GM12878 (cell line): ENCODE measurements around the gene CCNI. TPM values are rescaled to one million over a fixed set of nuclear protein-coding genes. Genes with fewer than 3 reads are reported as not detected.

ENCODE experiments used
- ATAC-seq: fragments of 200-7000 bp; cut with Tn5 transposase; 3 replicates; pipeline ENCODE4 v1.9.1; 2020; ENCODE audit warnings: mild to moderate bottlenecking, moderate library complexity
- BruUV-seq: library from RNA; stranded (reverse); fragments of 400-500 nt; replicated peaks from 2 replicates; lab custom pipeline; 2021; lab: Mats Ljungman, UMichigan
- CTCF ChIA-PET: fragments of 300-600 bp; sonication (Branson Sonifier 250); formaldehyde crosslinking; extraction: SDS; loops from one replicate; lab custom pipeline; 2021; ENCODE audit warnings: inconsistent platforms; lab: Yijun Ruan, JAX
- POLR2A ChIA-PET: fragments of 350-600 bp; formaldehyde crosslinking; extraction: SDS; loops from one replicate; lab custom pipeline; 2021; ENCODE audit warnings: inconsistent platforms; lab: Charles Lee
- RAD21 ChIA-PET: fragments of 300-600 bp; sonication (Branson Sonifier 250); formaldehyde crosslinking; loops from one replicate; lab custom pipeline; 2023; ENCODE audit warnings: antibody characterized with exemption; ENCODE audit not compliant: unreplicated experiment; lab: Charles Lee
- SMC1A ChIA-PET: fragments of 300-600 bp; sonication (Branson Sonifier 250); formaldehyde crosslinking; loops from one replicate; lab custom pipeline; 2023; ENCODE audit not compliant: unreplicated experiment, uncharacterized antibody; lab: Charles Lee
- DNase-seq: peaks from one replicate; pipeline ENCODE4 v3.0.0-alpha.2; 2011; ENCODE audit warnings: low read depth, low spot score
- FAIRE-seq: peaks from 3 replicates; lab custom pipeline; 2011; peaks lifted over from hg19 to GRCh38; lab: Jason Lieb, UNC
- H2AFZ ChIP-seq: 2 replicates; pipeline ENCODE4 v1.6.0; 2011; ENCODE audit warnings: low read depth, low read length, control low read depth; ENCODE audit not compliant: control insufficient read depth
- H3K27ac ChIP-seq: 2 replicates; pipeline ENCODE4 v1.5.1; 2011; ENCODE audit warnings: control low read depth; ENCODE audit not compliant: control insufficient read depth, insufficient read depth
- H3K27me3 ChIP-seq, 2 experiments: replicated peaks in 1 of 2; 2 replicates each; pipeline versions ENCODE4 v1.6.0 to v1.6.1; 2011; ENCODE audit warnings: low read length in 1 of 2; ENCODE audit not compliant: control insufficient read depth in 2 of 2, insufficient read depth in 2 of 2
- H3K36me3 ChIP-seq, 2 experiments: 2 replicates each; pipeline ENCODE4 v1.5.1; 2011; ENCODE audit warnings: low read length in 1 of 2; ENCODE audit not compliant: control insufficient read depth in 2 of 2, insufficient read depth in 2 of 2
- H3K4me1 ChIP-seq: 2 replicates; pipeline ENCODE4 v1.6.1; 2011; ENCODE audit warnings: mild to moderate bottlenecking, low read length, moderate library complexity, mixed read lengths; ENCODE audit not compliant: control insufficient read depth, insufficient read depth
- H3K4me2 ChIP-seq: 2 replicates; pipeline ENCODE4 v1.6.0; 2011; ENCODE audit warnings: control low read depth; ENCODE audit not compliant: control insufficient read depth, insufficient read depth
- H3K4me3 ChIP-seq: fragments of 200-600 bp; sonication (generic); 2 replicates; pipeline ENCODE4 v1.5.1; 2016
- H3K79me2 ChIP-seq: 2 replicates; pipeline ENCODE4 v1.6.0; 2011; ENCODE audit warnings: low read length; ENCODE audit not compliant: control insufficient read depth, insufficient read depth
- H3K9ac ChIP-seq: 2 replicates; pipeline ENCODE4 v1.8.0; 2011; ENCODE audit warnings: low read length, control low read depth, mixed read lengths; ENCODE audit not compliant: control insufficient read depth, insufficient read depth
- H3K9me3 ChIP-seq: replicated peaks from 3 replicates; pipeline ENCODE4 v1.5.1; 2011; ENCODE audit warnings: mild to moderate bottlenecking, low read length; ENCODE audit not compliant: control insufficient read depth, insufficient read depth
- H4K20me1 ChIP-seq: 2 replicates; pipeline ENCODE4 v1.6.0; 2011; ENCODE audit not compliant: control insufficient read depth, insufficient read depth
- GABPA ChIP-seq: IDR thresholded peaks from 2 replicates; pipeline ENCODE4 v1.6.1; 2014; ENCODE audit warnings: antibody characterized with exemption, low read depth, mild to moderate bottlenecking, inconsistent platforms
- IKZF1 ChIP-seq: fragments of 450-650 bp; conservative IDR thresholded peaks from 2 replicates; pipeline ENCODE4 v1.6.1; 2017; ENCODE audit warnings: antibody characterized with exemption, mild to moderate bottlenecking
- KAT2A ChIP-seq: conservative IDR thresholded peaks from 2 replicates; pipeline ENCODE4 v1.6.1; 2011; ENCODE audit warnings: low read depth, low read length; ENCODE audit not compliant: control insufficient read depth
- MTA3 ChIP-seq: IDR thresholded peaks from 2 replicates; pipeline ENCODE4 v1.6.1; 2012; ENCODE audit warnings: low read length, inconsistent platforms, borderline replicate concordance
- NR2C1 ChIP-seq: fragments of 450-650 bp; IDR thresholded peaks from 2 replicates; pipeline ENCODE4 v1.6.1; 2017; ENCODE audit warnings: antibody characterized with exemption, mild to moderate bottlenecking, moderate library complexity
- RAD51 ChIP-seq: fragments of 450-650 bp; IDR thresholded peaks from 2 replicates; pipeline ENCODE4 v1.6.1; 2016; ENCODE audit warnings: moderate library complexity, mild to moderate bottlenecking, inconsistent platforms
- SRF ChIP-seq, 2 experiments: IDR thresholded peaks; 2 replicates each; pipeline ENCODE4 v1.6.1; 2011; ENCODE audit warnings: low read depth in 2 of 2, low read length in 2 of 2, mild to moderate bottlenecking in 1 of 2, moderate library complexity in 1 of 2
- ZNF217 ChIP-seq: fragments of 450-650 bp; IDR thresholded peaks from 2 replicates; pipeline ENCODE4 v1.6.1; 2017; ENCODE audit warnings: antibody characterized with exemption, mild to moderate bottlenecking
- ZNF24 ChIP-seq: fragments of 450-650 bp; IDR thresholded peaks from 2 replicates; pipeline ENCODE4 v1.6.1; 2017; ENCODE audit warnings: antibody characterized with exemption, mild to moderate bottlenecking
- WGBS: methylation state at CpG from one replicate; pipeline ENCODE4 v1.1.6; 2016; ENCODE audit warnings: low lambda C conversion rate; ENCODE audit not compliant: insufficient replicate concordance, insufficient coverage; ENCODE audit errors: missing lambda C conversion rate; 5-methylcytosine and 5-hydroxymethylcytosine counted together
- in situ Hi-C: fragments of 300-500 bp; cut with MboI; formaldehyde crosslinking; loops from 9 replicates; pipeline ENCODE4 v1.14.3; 2018; ENCODE audit warnings: mixed read lengths
- intact Hi-C: fragments of 100-400 bp; cut with micrococcal nuclease; formaldehyde crosslinking; loops from one replicate; pipeline ENCODE4 v1.14.2; 2022; ENCODE audit not compliant: unreplicated experiment
- polyA plus RNA-seq, 11 experiments: library from polyadenylated mRNA; depleted of rRNA in 4 of 11; unstranded in 6 of 11; stranded (reverse) in 5 of 11; fragments of >200 nt; fragmentation: Nextera tagmentation in 4 of 11; fragmentation: Illumina TruSeq in 1 of 11; extraction: Ambion mirVana in 4 of 11; extraction: Trizol in 1 of 11; gene quantifications; 1 replicate in 1 of 11; 2 replicates in 10 of 11; pipeline versions ENCODE4 v1.2.1 to v1.2.3, GENCODE V29; 2011 to 2016; ENCODE audit warnings: inconsistent platforms in 2 of 11, missing spikeins in 2 of 11, low read depth in 1 of 11
- total RNA-seq, 4 experiments: library from RNA; depleted of rRNA in 3 of 4; stranded (reverse); fragments of >200 nt in 3 of 4; fragmentation: Illumina TruSeq in 1 of 4; extraction: Trizol in 1 of 4; gene quantifications; 2 replicates each; pipeline versions ENCODE4 v1.2.1 to v1.2.3, GENCODE V29; 2013 to 2021
- TF ChIP-seq, protein P1 (sequence below): fragments of 150-350 bp; IDR thresholded peaks from 2 replicates; pipeline ENCODE4 v1.6.1; 2016; ENCODE audit warnings: low read depth, low read length
- TF ChIP-seq, protein P2 (sequence below): fragments of 450-650 bp; IDR thresholded peaks from 2 replicates; pipeline ENCODE4 v1.6.1; 2016; ENCODE audit warnings: mild to moderate bottlenecking
- TF ChIP-seq, protein P3 (sequence below): fragments of 450-650 bp; IDR thresholded peaks from 2 replicates; pipeline ENCODE4 v1.6.1; 2017; ENCODE audit warnings: mild to moderate bottlenecking, moderate library complexity

CCNI gene
- total and polyA plus RNA-seq, 10 of the 15 experiments (the other 5 are each of a cell fraction or from before 2014, with no cell fraction given): 70.6 to 178 (median 105) TPM

DNA sequence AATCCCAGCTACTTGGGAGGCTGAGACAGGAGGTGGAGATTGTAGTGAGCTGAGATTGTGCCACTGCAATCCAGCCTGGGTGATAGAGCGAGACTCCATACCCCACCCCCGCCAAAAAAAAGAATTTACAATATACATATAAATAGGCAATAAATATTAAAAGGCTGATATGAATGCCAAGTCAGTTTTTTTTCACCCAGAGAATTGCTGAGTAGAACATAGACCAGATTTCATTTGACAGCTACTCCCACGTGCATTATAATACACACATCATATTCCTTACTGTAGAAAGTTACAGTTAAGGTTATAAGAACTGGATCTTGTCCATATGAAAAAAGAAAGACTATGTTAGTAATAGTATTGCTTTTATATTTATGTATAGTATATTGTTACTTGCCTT is 18.7 kb upstream of the CCNI start:
- Histone ChIP-seq H3K27me3 (no peaks in the 10 kb centered on the region), H3K9me3 (no peaks in the 10 kb centered on the region), H3K36me3 (no peaks in the 10 kb centered on the region), H3K9ac (no peak overlapping the region), H3K4me3 (no peak overlapping the region), H3K4me1 (no peaks in the 10 kb centered on the region), H3K27ac (no peak overlapping the region), H3K4me2 (no peak overlapping the region), H3K79me2 (no peaks in the 10 kb centered on the region), H4K20me1 (no peaks in the 10 kb centered on the region), H2AFZ (no peak overlapping the region)
- SMC1A ChIA-PET: interaction anchor here (0.8 to 12.9 kb wide), 17 partner anchors 10 to 145 kb away, joined by 3 to 286 read pairs (median 8); partner anchors contain the start of gene CCNI
- RAD21 ChIA-PET: interaction anchor here (0.8 to 8.3 kb wide), 12 partner anchors 15 to 138 kb away, joined by 3 to 229 read pairs (median 6); partner anchors contain the start of gene CCNG2
- intact Hi-C loops: loop anchor here (10.0 kb wide), 1 partner anchor 210 kb away; no protein-coding TSS in a partner anchor
- no peak for ATAC-seq
- TF ChIP-seq, protein P1, sequence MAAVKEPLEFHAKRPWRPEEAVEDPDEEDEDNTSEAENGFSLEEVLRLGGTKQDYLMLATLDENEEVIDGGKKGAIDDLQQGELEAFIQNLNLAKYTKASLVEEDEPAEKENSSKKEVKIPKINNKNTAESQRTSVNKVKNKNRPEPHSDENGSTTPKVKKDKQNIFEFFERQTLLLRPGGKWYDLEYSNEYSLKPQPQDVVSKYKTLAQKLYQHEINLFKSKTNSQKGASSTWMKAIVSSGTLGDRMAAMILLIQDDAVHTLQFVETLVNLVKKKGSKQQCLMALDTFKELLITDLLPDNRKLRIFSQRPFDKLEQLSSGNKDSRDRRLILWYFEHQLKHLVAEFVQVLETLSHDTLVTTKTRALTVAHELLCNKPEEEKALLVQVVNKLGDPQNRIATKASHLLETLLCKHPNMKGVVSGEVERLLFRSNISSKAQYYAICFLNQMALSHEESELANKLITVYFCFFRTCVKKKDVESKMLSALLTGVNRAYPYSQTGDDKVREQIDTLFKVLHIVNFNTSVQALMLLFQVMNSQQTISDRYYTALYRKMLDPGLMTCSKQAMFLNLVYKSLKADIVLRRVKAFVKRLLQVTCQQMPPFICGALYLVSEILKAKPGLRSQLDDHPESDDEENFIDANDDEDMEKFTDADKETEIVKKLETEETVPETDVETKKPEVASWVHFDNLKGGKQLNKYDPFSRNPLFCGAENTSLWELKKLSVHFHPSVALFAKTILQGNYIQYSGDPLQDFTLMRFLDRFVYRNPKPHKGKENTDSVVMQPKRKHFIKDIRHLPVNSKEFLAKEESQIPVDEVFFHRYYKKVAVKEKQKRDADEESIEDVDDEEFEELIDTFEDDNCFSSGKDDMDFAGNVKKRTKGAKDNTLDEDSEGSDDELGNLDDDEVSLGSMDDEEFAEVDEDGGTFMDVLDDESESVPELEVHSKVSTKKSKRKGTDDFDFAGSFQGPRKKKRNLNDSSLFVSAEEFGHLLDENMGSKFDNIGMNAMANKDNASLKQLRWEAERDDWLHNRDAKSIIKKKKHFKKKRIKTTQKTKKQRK: no peak
- TF ChIP-seq, protein P2, sequence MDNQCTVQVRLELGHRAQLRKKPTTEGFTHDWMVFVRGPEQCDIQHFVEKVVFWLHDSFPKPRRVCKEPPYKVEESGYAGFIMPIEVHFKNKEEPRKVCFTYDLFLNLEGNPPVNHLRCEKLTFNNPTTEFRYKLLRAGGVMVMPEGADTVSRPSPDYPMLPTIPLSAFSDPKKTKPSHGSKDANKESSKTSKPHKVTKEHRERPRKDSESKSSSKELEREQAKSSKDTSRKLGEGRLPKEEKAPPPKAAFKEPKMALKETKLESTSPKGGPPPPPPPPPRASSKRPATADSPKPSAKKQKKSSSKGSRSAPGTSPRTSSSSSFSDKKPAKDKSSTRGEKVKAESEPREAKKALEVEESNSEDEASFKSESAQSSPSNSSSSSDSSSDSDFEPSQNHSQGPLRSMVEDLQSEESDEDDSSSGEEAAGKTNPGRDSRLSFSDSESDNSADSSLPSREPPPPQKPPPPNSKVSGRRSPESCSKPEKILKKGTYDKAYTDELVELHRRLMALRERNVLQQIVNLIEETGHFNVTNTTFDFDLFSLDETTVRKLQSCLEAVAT: no peak
- TF ChIP-seq IKZF1 (no peak), MTA3 (no peak), NR2C1 (no peak), SRF (IDR thresholded peaks at IDR 0.05; ENCODE audit: low read depth in 2 of 2, low read length in 2 of 2) (no peak), ZNF217 (no peak), RAD51 (no peak), KAT2A (no peak), ZNF24 (no peak), GABPA (no peak)
- TF ChIP-seq, protein P3, sequence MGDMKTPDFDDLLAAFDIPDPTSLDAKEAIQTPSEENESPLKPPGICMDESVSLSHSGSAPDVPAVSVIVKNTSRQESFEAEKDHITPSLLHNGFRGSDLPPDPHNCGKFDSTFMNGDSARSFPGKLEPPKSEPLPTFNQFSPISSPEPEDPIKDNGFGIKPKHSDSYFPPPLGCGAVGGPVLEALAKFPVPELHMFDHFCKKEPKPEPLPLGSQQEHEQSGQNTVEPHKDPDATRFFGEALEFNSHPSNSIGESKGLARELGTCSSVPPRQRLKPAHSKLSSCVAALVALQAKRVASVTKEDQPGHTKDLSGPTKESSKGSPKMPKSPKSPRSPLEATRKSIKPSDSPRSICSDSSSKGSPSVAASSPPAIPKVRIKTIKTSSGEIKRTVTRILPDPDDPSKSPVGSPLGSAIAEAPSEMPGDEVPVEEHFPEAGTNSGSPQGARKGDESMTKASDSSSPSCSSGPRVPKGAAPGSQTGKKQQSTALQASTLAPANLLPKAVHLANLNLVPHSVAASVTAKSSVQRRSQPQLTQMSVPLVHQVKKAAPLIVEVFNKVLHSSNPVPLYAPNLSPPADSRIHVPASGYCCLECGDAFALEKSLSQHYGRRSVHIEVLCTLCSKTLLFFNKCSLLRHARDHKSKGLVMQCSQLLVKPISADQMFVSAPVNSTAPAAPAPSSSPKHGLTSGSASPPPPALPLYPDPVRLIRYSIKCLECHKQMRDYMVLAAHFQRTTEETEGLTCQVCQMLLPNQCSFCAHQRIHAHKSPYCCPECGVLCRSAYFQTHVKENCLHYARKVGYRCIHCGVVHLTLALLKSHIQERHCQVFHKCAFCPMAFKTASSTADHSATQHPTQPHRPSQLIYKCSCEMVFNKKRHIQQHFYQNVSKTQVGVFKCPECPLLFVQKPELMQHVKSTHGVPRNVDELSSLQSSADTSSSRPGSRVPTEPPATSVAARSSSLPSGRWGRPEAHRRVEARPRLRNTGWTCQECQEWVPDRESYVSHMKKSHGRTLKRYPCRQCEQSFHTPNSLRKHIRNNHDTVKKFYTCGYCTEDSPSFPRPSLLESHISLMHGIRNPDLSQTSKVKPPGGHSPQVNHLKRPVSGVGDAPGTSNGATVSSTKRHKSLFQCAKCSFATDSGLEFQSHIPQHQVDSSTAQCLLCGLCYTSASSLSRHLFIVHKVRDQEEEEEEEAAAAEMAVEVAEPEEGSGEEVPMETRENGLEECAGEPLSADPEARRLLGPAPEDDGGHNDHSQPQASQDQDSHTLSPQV: no peak
- no peak for DNase-seq
- no TSS peak for BruUV-seq
- POLR2A ChIA-PET: interaction anchor here (0.9 to 1.7 kb wide), 3 partner anchors 12 to 108 kb away, joined by 3 to 4 read pairs (median 3); no protein-coding TSS in a partner anchor
- CTCF ChIA-PET: interaction anchor here (1.1 to 11.9 kb wide), 18 partner anchors 10 to 264 kb away, joined by 3 to 535 read pairs (median 13); partner anchors contain the start of gene CCNG2
- FAIRE-seq: no peak
- 73% methylated on average over 3 of the region's 3 CpGs for WGBS
- in situ Hi-C loops: no loop called here
